NCI-H446 (cell line): ENCODE results near the gene SYT3.

Experiments used
- DNase-seq, 2 experiments: peaks; one replicate each; lab custom pipeline; 2025; lab: John Stamatoyannopoulos, UW

Gene SYT3

GRCh38 chr19:50661766-50662650 lies 22.3 kb upstream of the SYT3 start:
- DNase-seq = no peak

GRCh38 chr19:50661023-50661422 lies 21.3 kb upstream of the SYT3 start:
- no peak for DNase-seq

- DNase-seq = no peak
Observed at GRCh38 chr19:50660088-50660366, 20.3 kb upstream of the SYT3 start.

- DNase-seq = no peak
Observed at GRCh38 chr19:50659318-50660087, 19.8 kb upstream of the SYT3 start.

GRCh38 chr19:50658441-50659317 lies 19.0 kb upstream of the SYT3 start:
- DNase-seq = peak in 1 of 2 experiments; percentile 12

- DNase-seq = peak; percentile 34 to 72
Observed at GRCh38 chr19:50657712-50658440, 18.2 kb upstream of the SYT3 start.

GRCh38 chr19:50657222-50657669 lies 17.6 kb upstream of the SYT3 start:
- no peak for DNase-seq

- no peak for DNase-seq
Observed at GRCh38 chr19:50654882-50655281, 15.2 kb upstream of the SYT3 start.

- no peak for DNase-seq
Observed at GRCh38 chr19:50652722-50653121, 13.0 kb upstream of the SYT3 start.

GRCh38 chr19:50651174-50651573 lies 11.5 kb upstream of the SYT3 start:
- no peak for DNase-seq

GRCh38 chr19:50649433-50650391 lies 10.0 kb upstream of the SYT3 start, which contains the start of gene C19orf81:
C19orf81 (plus strand) TSS chr19:50649445; CDS start chr19:50649445, 0 bp downstream.
- DNase-seq = peak in 1 of 2 experiments; percentile 15

GRCh38 chr19:50648659-50649058 lies 9.0 kb upstream of the SYT3 start:
- no peak for DNase-seq

- no peak for DNase-seq
Observed at GRCh38 chr19:50647879-50648615, 8.4 kb upstream of the SYT3 start.

GRCh38 chr19:50646074-50646807 lies 6.6 kb upstream of the SYT3 start:
- DNase-seq = peak in 1 of 2 experiments; percentile 34

- DNase-seq = no peak
Observed at GRCh38 chr19:50645107-50645506, 5.4 kb upstream of the SYT3 start.

GRCh38 chr19:50644315-50644915 lies 4.7 kb upstream of the SYT3 start:
- no peak for DNase-seq

- no peak for DNase-seq
Observed at GRCh38 chr19:50640368-50640767, 687 bp upstream of the SYT3 start.

GRCh38 chr19:50638600-50638999 lies 1.1 kb downstream of the SYT3 start:
- DNase-seq = no peak
